Brain microvascular endothelial cell (primary cell): ENCODE results near the gene PADI2.

Experiments
- DNase-seq: peaks from one replicate; pipeline ENCODE4 v3.0.0-alpha.2; 2020
- H3K27ac ChIP-seq: fragments of 250-450 bp; sonication (Bioruptor Pico); 2 replicates; pipeline ENCODE4 v1.5.1; 2020; ENCODE audit warnings: mild to moderate bottlenecking, moderate library complexity
- H3K27me3 ChIP-seq: fragments of 250-450 bp; sonication (Bioruptor Pico); replicated peaks from 2 replicates; pipeline ENCODE4 v1.5.1; 2020; ENCODE audit warnings: mild to moderate bottlenecking
- H3K36me3 ChIP-seq: fragments of 250-450 bp; sonication (Bioruptor Pico); replicated peaks from 2 replicates; pipeline ENCODE4 v1.5.1; 2020; ENCODE audit warnings: mild to moderate bottlenecking
- H3K4me3 ChIP-seq: 2 replicates; pipeline ENCODE4 v1.5.1; 2011; ENCODE audit warnings: low read depth, mild to moderate bottlenecking, control low read depth, low read length, moderate library complexity
- CTCF ChIP-seq: IDR thresholded peaks from 2 replicates; pipeline ENCODE4 v1.5.1; 2011; ENCODE audit warnings: low read depth, mild to moderate bottlenecking, moderate library complexity, low read length, control low read depth, inconsistent platforms; ENCODE audit errors: missing control alignments
- in situ Hi-C: cut with HindIII; loops from 2 replicates; pipeline ENCODE4 v1.10.0; 2017; ENCODE audit warnings: low sequenced_read_pairs, low pct_ligation_motif_present

PADI2 gene

GRCh38 chr1:17158961-17159360 lies 39.7 kb upstream of the PADI2 start:
- Histone ChIP-seq H3K27me3 (no peaks in the 10 kb centered on the region), H3K36me3 (no peaks in the 10 kb centered on the region), H3K27ac (no peak overlapping the region), H3K4me3 (no peak overlapping the region)
- no peak for TF ChIP-seq CTCF
- in situ Hi-C loops: no loop called here
- DNase-seq: no peak

GRCh38 chr1:17156108-17156507 lies 36.9 kb upstream of the PADI2 start:
- no peaks in the 10 kb centered on the region for H3K27me3 ChIP-seq
- no peak for TF ChIP-seq CTCF
- no peak for DNase-seq

GRCh38 chr1:17155257-17155920 lies 36.1 kb upstream of the PADI2 start:
- Histone ChIP-seq H3K36me3 (no peaks in the 10 kb centered on the region), H3K4me3 (no peak overlapping the region), H3K27ac (no peak overlapping the region), H3K27me3 (no peaks in the 10 kb centered on the region)
- TF ChIP-seq CTCF: no peak
- in situ Hi-C loops: no loop called here
- DNase-seq: no peak

More at GRCh38 chr1:17156108-17156507, 36.9 kb upstream of the PADI2 start:
- H3K4me3 ChIP-seq: no peak overlapping the region
- no peak overlapping the region for H3K27ac ChIP-seq
- no peaks in the 10 kb centered on the region for H3K36me3 ChIP-seq
- in situ Hi-C loops: no loop called here

GRCh38 chr1:17149771-17150170 lies 30.5 kb upstream of the PADI2 start:
- no peak for TF ChIP-seq CTCF
- DNase-seq: no peak
- Histone ChIP-seq H3K36me3 (no peaks in the 10 kb centered on the region), H3K4me3 (no peak overlapping the region), H3K27ac (no peak overlapping the region), H3K27me3 (no peaks in the 10 kb centered on the region)
- in situ Hi-C loops: no loop called here

- DNase-seq: no peak
- H3K4me3 ChIP-seq: no peak overlapping the region
- H3K36me3 ChIP-seq: no peaks in the 10 kb centered on the region
- in situ Hi-C loops: no loop called here
- TF ChIP-seq CTCF: no peak
- no peak overlapping the region for H3K27ac ChIP-seq
- no peaks in the 10 kb centered on the region for H3K27me3 ChIP-seq
These were observed 29.8 kb upstream of the PADI2 start for GRCh38 chr1:17148950-17149608.
